ENCODE results near the gene PCLO.

DNA sequence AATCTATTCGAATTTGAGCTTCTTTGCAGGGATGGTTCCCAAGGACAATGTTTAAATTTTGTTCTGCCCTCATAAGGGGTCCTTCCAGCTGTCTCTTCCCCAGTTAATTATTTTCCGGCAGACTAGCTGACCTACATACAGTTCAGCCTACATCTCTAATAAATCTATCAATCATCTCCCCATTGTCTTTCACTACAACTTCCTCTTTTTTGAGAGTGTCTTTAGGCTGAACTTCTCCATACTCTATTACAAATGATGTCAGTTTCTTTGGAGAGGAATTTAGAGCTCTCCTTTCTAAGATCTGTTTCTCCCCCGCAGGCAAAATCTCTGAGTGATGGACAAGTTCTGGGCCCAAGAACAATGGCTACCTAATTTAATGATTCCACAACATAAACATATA lies 122.2 kb downstream of the PCLO start:
- TF ChIP-seq CTCF (conservative IDR thresholded peaks at IDR 0.05 in 1 of 2, IDR thresholded peaks at IDR 0.05 in 1 of 2; ENCODE audit: extremely low read depth in 1 of 2, insufficient read depth in 1 of 2, low read depth in 1 of 2, low read length in 2 of 2): no peak
- TF ChIP-seq EZH2 (IDR thresholded peaks at IDR 0.05; ENCODE audit: borderline replicate concordance, low read length): no peak

All from mammary epithelial cell (primary cell).